ENCODE results near the gene PLRG1.

DNA sequence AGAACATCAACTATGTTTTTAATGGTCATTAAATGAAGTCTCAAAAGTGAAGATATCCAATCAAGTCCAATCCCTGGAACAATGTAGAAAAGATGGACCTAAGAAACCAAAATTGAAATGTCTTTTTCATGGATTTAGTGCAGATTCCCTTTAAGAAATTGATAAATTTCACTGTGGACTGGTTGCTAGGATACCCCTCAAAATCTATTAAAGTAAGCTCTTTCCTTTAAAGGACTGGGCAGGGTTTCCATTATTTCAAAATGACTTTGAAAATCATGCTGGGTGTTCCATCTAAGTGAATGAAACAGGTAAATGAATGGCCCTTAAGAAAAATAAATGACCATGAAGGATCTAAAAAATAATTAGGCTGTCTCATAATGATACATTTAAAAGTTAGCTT lies 28.6 kb downstream of the PLRG1 start:
- TF ChIP-seq POLR2A (IDR thresholded peaks at IDR 0.05) (no peak), CTCF (IDR thresholded peaks at IDR 0.05) (no peak)
